NCI-H2171 treated with DMSO at 0.1 percent for 48 hours (cell line): ENCODE data around the gene ATN1.

Experiments used
- DNase-seq: peaks from one replicate; lab custom pipeline; 2025; lab: John Stamatoyannopoulos, UW

The ATN1 gene

GRCh38 chr12:6925540-6926279, 2.0 kb upstream of the ATN1 start:
- DNase-seq: peak; percentile 94

- no peak for DNase-seq
Measured at GRCh38 chr12:6928022-6928702, 403 bp downstream of the ATN1 start.

GRCh38 chr12:6928703-6929407, 1.1 kb downstream of the ATN1 start:
- no peak for DNase-seq

- no peak for DNase-seq
Measured at GRCh38 chr12:6929466-6930452, 2.0 kb downstream of the ATN1 start.

GRCh38 chr12:6932766-6933165, 5.0 kb downstream of the ATN1 start:
- DNase-seq: no peak

GRCh38 chr12:6934110-6934509, 6.4 kb downstream of the ATN1 start:
- DNase-seq: no peak

- DNase-seq: no peak
Measured at GRCh38 chr12:6935371-6936193, 7.8 kb downstream of the ATN1 start.

- DNase-seq: no peak
Measured at GRCh38 chr12:6936194-6936635, 8.5 kb downstream of the ATN1 start.

GRCh38 chr12:6936636-6937480, 9.1 kb downstream of the ATN1 start:
- peak; percentile 93 for DNase-seq

GRCh38 chr12:6937481-6938352, 10.0 kb downstream of the ATN1 start:
- DNase-seq: peak; percentile 100

GRCh38 chr12:6938353-6939190, 10.8 kb downstream of the ATN1 start:
- no peak for DNase-seq

GRCh38 chr12:6939191-6939540, 11.4 kb downstream of the ATN1 start:
- no peak for DNase-seq

GRCh38 chr12:6941267-6941666, 13.5 kb downstream of the ATN1 start:
- DNase-seq: no peak

- DNase-seq: no peak
Measured at GRCh38 chr12:6941782-6942181, 14.0 kb downstream of the ATN1 start.

- no peak for DNase-seq
Measured at GRCh38 chr12:6942331-6942665, 14.5 kb downstream of the ATN1 start.

GRCh38 chr12:6943389-6943721, 15.6 kb downstream of the ATN1 start:
- peak; percentile 100 for DNase-seq

GRCh38 chr12:6943722-6944380, 16.1 kb downstream of the ATN1 start, which contains the start of the genes C12orf57 and RNU7-1:
Gene C12orf57, plus strand, starts transcription at chr12:6944022. Its CDS starts 100 bp downstream, at chr12:6944122.
Gene RNU7-1, plus strand, starts transcription at chr12:6943816.
- peak; percentile 100 for DNase-seq
